Coronary artery (tissue), 2 donors: ENCODE results near the gene SERPINB10.

Experiments used
- DNase-seq: peaks from one replicate; pipeline ENCODE4 v3.0.0-alpha.2; 2017; ENCODE audit warnings: low spot score
- H3K27ac ChIP-seq, 2 donors: fragments of 200-600 bp; sonication (generic); one replicate each; pipeline ENCODE4 v1.5.1; 2016 to 2019
- H3K4me3 ChIP-seq: fragments of 200-600 bp; sonication (generic); 2 replicates; pipeline ENCODE4 v1.5.1; 2016; ENCODE audit warnings: mild to moderate bottlenecking, moderate library complexity
- CTCF ChIP-seq: fragments of 200-600 bp; sonication (generic); IDR thresholded peaks from one replicate; pipeline ENCODE4 v1.5.1; 2019; ENCODE audit warnings: antibody characterized with exemption

Gene SERPINB10

GRCh38 chr18:63904694-63905093, 3.1 kb upstream of the SERPINB10 start:
- Histone ChIP-seq H3K27ac (no peak overlapping the region), H3K4me3 (no peak overlapping the region)
- DNase-seq, result no peak
- no peak for TF ChIP-seq CTCF

- no peak for DNase-seq
- TF ChIP-seq CTCF, result no peak
- H3K27ac ChIP-seq, result no peak overlapping the region
- H3K4me3 ChIP-seq, result no peak overlapping the region
Observed at GRCh38 chr18:63905361-63905760, 2.4 kb upstream of the SERPINB10 start.

GRCh38 chr18:63906056-63906455, 1.7 kb upstream of the SERPINB10 start:
- Histone ChIP-seq H3K4me3 (no peak overlapping the region), H3K27ac (no peak overlapping the region)
- no peak for DNase-seq
- TF ChIP-seq CTCF, result no peak

GRCh38 chr18:63908858-63909257, 1.1 kb downstream of the SERPINB10 start:
- DNase-seq, result no peak
- TF ChIP-seq CTCF, result no peak
- no peak overlapping the region for H3K4me3 ChIP-seq
- H3K27ac ChIP-seq, result no peak overlapping the region

- DNase-seq, result no peak
- no peak overlapping the region for H3K27ac ChIP-seq
- no peak overlapping the region for H3K4me3 ChIP-seq
- TF ChIP-seq CTCF, result no peak
Observed at GRCh38 chr18:63909870-63910269, 2.1 kb downstream of the SERPINB10 start.

GRCh38 chr18:63917817-63918216, 10.1 kb downstream of the SERPINB10 start:
- DNase-seq, result no peak
- TF ChIP-seq CTCF, result no peak
- Histone ChIP-seq H3K27ac (no peak overlapping the region), H3K4me3 (no peak overlapping the region)

- H3K27ac ChIP-seq, result no peak overlapping the region
- DNase-seq, result no peak
- no peak for TF ChIP-seq CTCF
- no peak overlapping the region for H3K4me3 ChIP-seq
Observed at GRCh38 chr18:63922049-63922448, 14.3 kb downstream of the SERPINB10 start.
